ENCODE results near the gene IL12B.
"Not testable (repeated sequence)": the region's sequence is repeated elsewhere in the genome, so short reads cannot be mapped to it uniquely, and the experiment has no call there.

Gene IL12B

DNA sequence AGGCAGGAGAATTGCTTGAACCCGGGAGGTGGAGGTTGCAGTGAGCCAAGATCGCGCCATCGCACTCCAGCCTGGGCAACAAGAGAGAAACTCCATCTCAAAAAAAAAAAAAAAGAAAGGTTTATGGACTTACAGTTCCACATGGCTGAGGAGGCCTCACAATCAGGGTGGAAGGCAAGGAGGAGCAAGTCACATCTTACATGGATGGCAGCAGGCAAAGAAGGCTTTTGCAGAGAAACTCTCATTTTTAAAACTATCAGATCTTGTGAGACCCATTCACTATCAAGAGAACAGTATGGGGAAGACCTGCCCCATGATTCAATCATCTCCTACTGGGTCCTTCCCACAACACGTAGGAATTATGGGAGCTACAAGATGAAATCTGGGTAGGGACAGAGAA, 33.0 kb downstream of the IL12B start:
- in situ Hi-C loops (cut with MboI; ENCODE audit: low sequenced_read_pairs) = not testable (repeated sequence)

DNA sequence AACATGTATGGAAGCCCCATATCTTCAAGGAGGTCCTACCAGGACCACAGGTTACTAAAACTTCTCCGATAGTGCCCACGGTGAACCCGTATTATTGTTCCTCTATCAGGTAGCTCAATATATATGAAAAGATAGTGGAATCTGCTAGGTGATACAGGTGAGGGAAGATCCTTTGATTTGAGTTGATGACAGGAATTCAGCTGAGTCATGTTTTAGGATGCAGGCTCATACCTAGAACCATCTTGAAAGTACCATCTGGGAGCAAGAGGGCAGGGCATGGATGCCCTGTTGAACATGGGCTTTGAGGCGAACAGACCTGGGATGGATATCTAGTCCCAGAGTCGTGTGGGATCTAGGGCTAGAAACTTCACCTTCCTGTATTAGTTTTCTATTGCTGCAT, 35.4 kb downstream of the IL12B start:
- in situ Hi-C loops (cut with MboI; ENCODE audit: low sequenced_read_pairs) = no loop called here

DNA sequence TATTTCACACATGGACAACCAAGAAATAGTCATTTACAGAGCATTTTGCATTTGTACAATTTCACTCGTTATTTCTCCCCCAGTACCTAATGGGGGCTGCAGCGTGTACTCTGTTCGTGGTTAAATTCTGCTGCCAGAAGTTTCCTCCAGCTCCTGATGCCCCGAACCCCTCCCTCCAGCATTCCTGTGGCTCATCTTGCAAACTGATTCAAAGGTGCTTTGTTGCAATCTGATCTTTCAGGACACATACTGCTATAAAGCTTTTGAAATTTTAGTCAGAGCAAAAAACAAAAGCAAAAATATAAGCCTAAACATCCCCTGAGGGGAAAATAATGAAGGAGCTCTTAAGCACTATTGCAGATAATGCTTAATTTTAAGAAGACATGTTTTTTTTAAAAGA, 39.5 kb downstream of the IL12B start:
- in situ Hi-C loops (cut with MboI; ENCODE audit: low sequenced_read_pairs) = no loop called here

DNA sequence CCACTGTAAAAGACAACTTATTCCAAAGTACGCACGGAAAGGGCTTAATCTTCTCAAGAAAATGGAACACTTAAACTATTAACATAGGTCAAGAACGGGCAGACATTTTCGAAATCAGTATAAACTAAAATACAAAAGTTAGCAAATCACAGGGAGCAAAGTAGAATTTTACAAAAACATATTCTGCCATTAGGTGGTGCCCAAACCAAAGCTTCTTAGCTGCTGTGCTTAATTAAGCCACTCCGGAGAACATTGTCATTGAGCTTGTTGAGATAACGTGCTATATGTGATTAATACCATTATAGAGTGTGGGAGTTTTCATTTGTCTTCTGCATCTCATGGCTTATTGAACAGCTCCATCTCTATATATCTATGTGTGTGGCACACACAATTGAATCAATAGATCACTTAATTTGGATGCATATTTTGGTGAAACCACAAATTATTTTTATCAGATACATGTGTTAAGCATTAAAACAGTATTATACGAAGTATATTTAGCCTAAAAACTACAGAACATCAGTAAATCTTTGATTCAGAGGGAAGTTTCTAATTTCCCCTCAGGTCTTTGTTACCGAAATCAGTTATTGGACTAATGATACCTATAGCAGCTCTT, 43.8 kb downstream of the IL12B start:
- in situ Hi-C loops (cut with MboI; ENCODE audit: low sequenced_read_pairs) = no loop called here

- in situ Hi-C loops (cut with MboI; ENCODE audit: low sequenced_read_pairs) = no loop called here
Observed at GRCh38 chr5:159274676-159275075, 55.6 kb downstream of the IL12B start.

DNA sequence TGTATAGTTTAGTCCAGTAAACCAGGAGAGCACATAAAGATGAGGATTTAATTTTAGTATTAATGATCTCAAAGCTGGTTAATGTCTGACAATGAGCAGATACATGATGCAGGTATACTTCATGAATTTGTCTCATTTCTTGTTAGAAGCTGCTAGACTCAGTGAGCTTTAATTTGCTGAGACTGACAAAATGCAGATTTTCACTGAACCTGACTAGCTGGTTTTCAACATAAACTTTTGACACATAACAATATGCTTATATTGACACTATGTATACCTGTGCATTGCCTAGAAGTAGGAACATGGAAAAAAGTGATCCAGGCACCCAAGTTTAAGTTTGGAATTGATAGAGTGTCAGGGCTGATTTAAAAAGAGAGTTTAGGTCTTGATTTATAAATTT, 56.4 kb downstream of the IL12B start:
- in situ Hi-C loops (cut with MboI; ENCODE audit: low sequenced_read_pairs) = no loop called here

- in situ Hi-C loops (cut with MboI; ENCODE audit: low sequenced_read_pairs) = no loop called here
Observed at GRCh38 chr5:159269723-159270122, 60.6 kb downstream of the IL12B start.

DNA sequence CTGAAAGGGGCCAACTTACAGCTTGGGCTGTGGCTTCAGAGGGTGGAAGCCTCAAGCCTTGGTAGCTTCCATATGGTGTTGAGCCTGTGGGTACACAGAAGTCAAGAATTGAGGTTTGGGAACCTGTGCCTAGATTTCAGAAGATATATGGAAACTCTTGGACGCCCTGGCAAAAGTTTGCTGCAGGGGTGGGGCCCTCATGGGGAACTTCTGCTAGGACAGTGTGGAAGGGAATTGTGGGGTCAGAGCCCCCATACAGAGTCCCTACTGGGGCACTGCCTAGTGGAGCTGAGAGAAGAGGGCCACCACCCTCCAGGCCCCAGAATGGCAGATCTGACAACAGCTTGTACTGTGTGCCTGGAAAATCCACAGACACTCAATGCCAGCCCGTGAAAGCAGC, 63.5 kb downstream of the IL12B start:
- in situ Hi-C loops (cut with MboI; ENCODE audit: low sequenced_read_pairs) = not testable (repeated sequence)

Measured in hTERT RPE-1 (cell line).